ENCODE results near the gene TNRC18. TPM values are rescaled to one million over a fixed set of nuclear protein-coding genes. Genes with fewer than 3 reads are reported as not detected.
A peak's percentile ranks its signal among the peaks of the same experiment; 100 is the strongest.

The TNRC18 gene
- total and polyA plus RNA-seq, 9 of the 15 experiments (the other 6 are each of a cell fraction or from before 2014, with no cell fraction given), result 0.03 to 43.2 (median 18.0) TPM

GRCh38 chr7:5452470-5452899 lies 28.9 kb upstream of the TNRC18 start (continued):
- TF ChIP-seq JUND (IDR thresholded peaks at IDR 0.05; ENCODE audit: borderline replicate concordance, low read depth, low read length), result peak; percentile 17; the same call in 1 of the 2 replicates
- no peak; the same call in 2 of the 3 replicates for TF ChIP-seq JUND (tag; IDR thresholded peaks at IDR 0.05; ENCODE audit: borderline replicate concordance, low read depth, low read length)
- no peak for TF ChIP-seq DDX20 (tag; IDR thresholded peaks at IDR 0.05; ENCODE audit: low read depth)
- TF ChIP-seq BRCA1 (IDR thresholded peaks at IDR 0.05), result no peak
- TF ChIP-seq BRCA1 (CRISPR knock-in tag; IDR thresholded peaks at IDR 0.05), result no peak
- no peak for TF ChIP-seq HIVEP1 (CRISPR knock-in tag; IDR thresholded peaks at IDR 0.05)
- TF ChIP-seq XRCC4 (IDR thresholded peaks at IDR 0.05; ENCODE audit: extremely low read depth, insufficient read depth, insufficient read length), result no peak
- TF ChIP-seq SMARCB1 (IDR thresholded peaks at IDR 0.05; ENCODE audit: insufficient read length, low read depth), result no peak
- TF ChIP-seq RHOXF2B (CRISPR knock-in tag; conservative IDR thresholded peaks at IDR 0.05), result no peak
- peak; percentile 72; the same call in 1 of the 2 replicates for TF ChIP-seq OTX1 (CRISPR knock-in tag; IDR thresholded peaks at IDR 0.05)
- TF ChIP-seq CBFA2T2 (conservative IDR thresholded peaks at IDR 0.05), result peak; percentile 91
- TF ChIP-seq, protein P1, sequence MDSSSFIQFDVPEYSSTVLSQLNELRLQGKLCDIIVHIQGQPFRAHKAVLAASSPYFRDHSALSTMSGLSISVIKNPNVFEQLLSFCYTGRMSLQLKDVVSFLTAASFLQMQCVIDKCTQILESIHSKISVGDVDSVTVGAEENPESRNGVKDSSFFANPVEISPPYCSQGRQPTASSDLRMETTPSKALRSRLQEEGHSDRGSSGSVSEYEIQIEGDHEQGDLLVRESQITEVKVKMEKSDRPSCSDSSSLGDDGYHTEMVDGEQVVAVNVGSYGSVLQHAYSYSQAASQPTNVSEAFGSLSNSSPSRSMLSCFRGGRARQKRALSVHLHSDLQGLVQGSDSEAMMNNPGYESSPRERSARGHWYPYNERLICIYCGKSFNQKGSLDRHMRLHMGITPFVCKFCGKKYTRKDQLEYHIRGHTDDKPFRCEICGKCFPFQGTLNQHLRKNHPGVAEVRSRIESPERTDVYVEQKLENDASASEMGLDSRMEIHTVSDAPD (CRISPR knock-in tag; IDR thresholded peaks at IDR 0.05), result no peak
- no peak for TF ChIP-seq THRAP3 (IDR thresholded peaks at IDR 0.05; ENCODE audit: borderline replicate concordance)
- TF ChIP-seq COPS2 (conservative IDR thresholded peaks at IDR 0.05), result no peak
- no peak for TF ChIP-seq KLF1 (tag; IDR thresholded peaks at IDR 0.05)
- TF ChIP-seq LARP7 (IDR thresholded peaks at IDR 0.05), result no peak
- no peak for TF ChIP-seq ZSCAN29 (IDR thresholded peaks at IDR 0.05)
- no peak for TF ChIP-seq CHD1 (IDR thresholded peaks at IDR 0.05; ENCODE audit: low read length)
- no peak for TF ChIP-seq NEUROD1 (IDR thresholded peaks at IDR 0.05; ENCODE audit: borderline replicate concordance, low read depth, low read length, partially characterized antibody)
- TF ChIP-seq, protein P2, sequence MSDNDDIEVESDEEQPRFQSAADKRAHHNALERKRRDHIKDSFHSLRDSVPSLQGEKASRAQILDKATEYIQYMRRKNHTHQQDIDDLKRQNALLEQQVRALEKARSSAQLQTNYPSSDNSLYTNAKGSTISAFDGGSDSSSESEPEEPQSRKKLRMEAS (CRISPR knock-in tag; IDR thresholded peaks at IDR 0.05), result no peak
- no peak for TF ChIP-seq BDP1 (IDR thresholded peaks at IDR 0.05; ENCODE audit: insufficient read depth, insufficient read length)
- TF ChIP-seq, protein P3, sequence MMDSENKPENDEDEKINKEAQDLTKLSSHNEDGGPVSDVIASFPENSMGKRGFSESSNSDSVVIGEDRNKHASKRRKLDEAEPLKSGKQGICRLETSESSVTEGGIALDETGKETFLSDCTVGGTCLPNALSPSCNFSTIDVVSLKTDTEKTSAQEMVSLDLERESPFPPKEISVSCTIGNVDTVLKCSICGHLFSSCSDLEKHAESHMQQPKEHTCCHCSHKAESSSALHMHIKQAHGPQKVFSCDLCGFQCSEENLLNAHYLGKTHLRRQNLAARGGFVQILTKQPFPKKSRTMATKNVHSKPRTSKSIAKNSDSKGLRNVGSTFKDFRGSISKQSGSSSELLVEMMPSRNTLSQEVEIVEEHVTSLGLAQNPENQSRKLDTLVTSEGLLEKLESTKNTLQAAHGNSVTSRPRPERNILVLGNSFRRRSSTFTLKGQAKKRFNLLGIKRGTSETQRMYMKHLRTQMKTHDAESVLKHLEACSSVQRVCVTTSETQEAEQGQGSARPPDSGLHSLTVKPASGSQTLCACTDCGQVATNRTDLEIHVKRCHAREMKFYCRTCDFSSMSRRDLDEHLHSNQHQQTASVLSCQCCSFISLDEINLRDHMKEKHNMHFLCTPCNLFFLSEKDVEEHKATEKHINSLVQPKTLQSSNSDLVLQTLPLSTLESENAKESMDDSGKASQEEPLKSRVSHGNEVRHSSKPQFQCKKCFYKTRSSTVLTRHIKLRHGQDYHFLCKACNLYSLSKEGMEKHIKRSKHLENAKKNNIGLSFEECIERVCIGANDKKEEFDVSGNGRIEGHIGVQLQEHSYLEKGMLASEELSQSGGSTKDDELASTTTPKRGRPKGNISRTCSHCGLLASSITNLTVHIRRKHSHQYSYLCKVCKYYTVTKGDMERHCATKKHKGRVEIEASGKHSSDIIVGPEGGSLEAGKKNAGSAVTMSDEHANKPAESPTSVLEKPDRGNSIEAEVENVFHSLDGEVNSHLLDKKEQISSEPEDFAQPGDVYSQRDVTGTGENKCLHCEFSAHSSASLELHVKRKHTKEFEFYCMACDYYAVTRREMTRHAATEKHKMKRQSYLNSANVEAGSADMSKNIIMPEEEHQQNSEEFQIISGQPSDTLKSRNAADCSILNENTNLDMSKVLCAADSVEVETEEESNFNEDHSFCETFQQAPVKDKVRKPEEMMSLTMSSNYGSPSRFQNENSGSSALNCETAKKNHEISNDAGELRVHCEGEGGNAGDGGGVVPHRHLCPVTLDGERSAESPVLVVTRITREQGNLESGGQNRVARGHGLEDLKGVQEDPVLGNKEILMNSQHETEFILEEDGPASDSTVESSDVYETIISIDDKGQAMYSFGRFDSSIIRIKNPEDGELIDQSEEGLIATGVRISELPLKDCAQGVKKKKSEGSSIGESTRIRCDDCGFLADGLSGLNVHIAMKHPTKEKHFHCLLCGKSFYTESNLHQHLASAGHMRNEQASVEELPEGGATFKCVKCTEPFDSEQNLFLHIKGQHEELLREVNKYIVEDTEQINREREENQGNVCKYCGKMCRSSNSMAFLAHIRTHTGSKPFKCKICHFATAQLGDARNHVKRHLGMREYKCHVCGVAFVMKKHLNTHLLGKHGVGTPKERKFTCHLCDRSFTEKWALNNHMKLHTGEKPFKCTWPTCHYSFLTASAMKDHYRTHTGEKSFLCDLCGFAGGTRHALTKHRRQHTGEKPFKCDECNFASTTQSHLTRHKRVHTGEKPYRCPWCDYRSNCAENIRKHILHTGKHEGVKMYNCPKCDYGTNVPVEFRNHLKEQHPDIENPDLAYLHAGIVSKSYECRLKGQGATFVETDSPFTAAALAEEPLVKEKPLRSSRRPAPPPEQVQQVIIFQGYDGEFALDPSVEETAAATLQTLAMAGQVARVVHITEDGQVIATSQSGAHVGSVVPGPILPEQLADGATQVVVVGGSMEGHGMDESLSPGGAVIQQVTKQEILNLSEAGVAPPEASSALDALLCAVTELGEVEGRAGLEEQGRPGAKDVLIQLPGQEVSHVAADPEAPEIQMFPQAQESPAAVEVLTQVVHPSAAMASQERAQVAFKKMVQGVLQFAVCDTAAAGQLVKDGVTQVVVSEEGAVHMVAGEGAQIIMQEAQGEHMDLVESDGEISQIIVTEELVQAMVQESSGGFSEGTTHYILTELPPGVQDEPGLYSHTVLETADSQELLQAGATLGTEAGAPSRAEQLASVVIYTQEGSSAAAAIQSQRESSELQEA (IDR thresholded peaks at IDR 0.05; ENCODE audit: low read depth), result no peak
- TF ChIP-seq CEBPB (tag; IDR thresholded peaks at IDR 0.05), result no peak
